ENCODE results near the gene AJAP1. TPM values are rescaled to one million over a fixed set of nuclear protein-coding genes. Genes with fewer than 3 reads are reported as not detected.

AJAP1 gene
- total RNA-seq, 2 experiments from 2014 or later, result not detected

- H3K9me2 ChIP-seq (ENCODE audit: insufficient read depth, low read length), result no peaks in the 10 kb centered on the region
- no peaks in the 10 kb centered on the region for H4K20me1 ChIP-seq (ENCODE audit: insufficient read depth, low read length)
- no peaks in the 10 kb centered on the region for H3K79me2 ChIP-seq (ENCODE audit: insufficient read depth, low read depth, low read length)
- no peak overlapping the region for H3K4me3 ChIP-seq (ENCODE audit: low read depth, low read length, poor library complexity, severe bottlenecking)
- TF ChIP-seq EZH2phosphoT487 (IDR thresholded peaks at IDR 0.05; ENCODE audit: borderline replicate concordance, low read depth, low read length), result no peak
- H3K4me1 ChIP-seq (ENCODE audit: insufficient read depth, low read length, poor library complexity, severe bottlenecking), result peaks cover 2% of the 10 kb centered on the region
- H3K9me3 ChIP-seq (ENCODE audit: low read length), result no peaks in the 10 kb centered on the region
- H3K36me3 ChIP-seq (ENCODE audit: insufficient read depth, low read length), result no peaks in the 10 kb centered on the region
- no TSS peak for BruUV-seq (replicated peaks)
- intact Hi-C loops (cut with micrococcal nuclease; ENCODE audit: unreplicated experiment), result no loop called here
- no peak overlapping the region for H3K27ac ChIP-seq (ENCODE audit: low read depth, low read length, poor library complexity, severe bottlenecking)
- no peak for DNase-seq (ENCODE audit: low spot score)
- CTCF ChIA-PET (ENCODE audit: unreplicated experiment), result no interaction called here
- POLR2A ChIA-PET, result no interaction called here
- no peak overlapping the region for H3K4me2 ChIP-seq (ENCODE audit: low read length)
- no peak overlapping the region for H2AFZ ChIP-seq (ENCODE audit: low read length)
These were observed 29.6 kb upstream of the AJAP1 start for GRCh38 chr1:4624801-4625200.

DNA sequence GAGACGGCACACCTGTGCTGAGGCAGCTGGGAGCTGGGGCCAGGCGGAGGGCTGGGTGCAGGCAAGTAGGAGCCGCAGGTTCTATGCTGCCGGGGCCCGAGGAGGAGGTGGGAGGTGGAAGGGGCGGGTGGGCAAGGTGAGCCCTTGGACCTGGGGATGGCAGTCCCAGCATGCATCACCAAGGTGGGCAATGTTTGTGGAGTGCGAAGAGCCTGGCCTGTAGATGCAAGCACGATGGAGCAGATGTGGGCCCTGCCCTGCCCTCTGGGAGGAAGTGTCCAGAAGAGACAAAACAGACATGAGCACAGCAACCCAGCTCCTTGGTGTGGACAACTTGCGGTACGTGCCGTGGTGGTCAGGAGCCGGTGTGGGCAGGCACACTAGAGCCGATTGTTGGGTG lies 28.3 kb upstream of the AJAP1 start:
- no peak for DNase-seq (ENCODE audit: low spot score)
- Histone ChIP-seq H3K27ac (ENCODE audit: low read depth, low read length, poor library complexity, severe bottlenecking) (no peak overlapping the region), H3K79me2 (ENCODE audit: insufficient read depth, low read depth, low read length) (no peaks in the 10 kb centered on the region), H3K9me3 (ENCODE audit: low read length) (no peaks in the 10 kb centered on the region), H3K4me1 (ENCODE audit: insufficient read depth, low read length, poor library complexity, severe bottlenecking) (peaks cover 12% of the 10 kb centered on the region), H3K9me2 (ENCODE audit: insufficient read depth, low read length) (no peaks in the 10 kb centered on the region), H2AFZ (ENCODE audit: low read length) (no peak overlapping the region), H4K20me1 (ENCODE audit: insufficient read depth, low read length) (no peaks in the 10 kb centered on the region), H3K4me3 (ENCODE audit: low read depth, low read length, poor library complexity, severe bottlenecking) (no peak overlapping the region), H3K4me2 (ENCODE audit: low read length) (no peak overlapping the region), H3K36me3 (ENCODE audit: insufficient read depth, low read length) (no peaks in the 10 kb centered on the region)
- CTCF ChIA-PET (ENCODE audit: unreplicated experiment), result no interaction called here
- no peak for TF ChIP-seq EZH2phosphoT487 (IDR thresholded peaks at IDR 0.05; ENCODE audit: borderline replicate concordance, low read depth, low read length)
- POLR2A ChIA-PET, result no interaction called here
- no TSS peak for BruUV-seq (replicated peaks)
- intact Hi-C loops (cut with micrococcal nuclease; ENCODE audit: unreplicated experiment), result no loop called here

DNA sequence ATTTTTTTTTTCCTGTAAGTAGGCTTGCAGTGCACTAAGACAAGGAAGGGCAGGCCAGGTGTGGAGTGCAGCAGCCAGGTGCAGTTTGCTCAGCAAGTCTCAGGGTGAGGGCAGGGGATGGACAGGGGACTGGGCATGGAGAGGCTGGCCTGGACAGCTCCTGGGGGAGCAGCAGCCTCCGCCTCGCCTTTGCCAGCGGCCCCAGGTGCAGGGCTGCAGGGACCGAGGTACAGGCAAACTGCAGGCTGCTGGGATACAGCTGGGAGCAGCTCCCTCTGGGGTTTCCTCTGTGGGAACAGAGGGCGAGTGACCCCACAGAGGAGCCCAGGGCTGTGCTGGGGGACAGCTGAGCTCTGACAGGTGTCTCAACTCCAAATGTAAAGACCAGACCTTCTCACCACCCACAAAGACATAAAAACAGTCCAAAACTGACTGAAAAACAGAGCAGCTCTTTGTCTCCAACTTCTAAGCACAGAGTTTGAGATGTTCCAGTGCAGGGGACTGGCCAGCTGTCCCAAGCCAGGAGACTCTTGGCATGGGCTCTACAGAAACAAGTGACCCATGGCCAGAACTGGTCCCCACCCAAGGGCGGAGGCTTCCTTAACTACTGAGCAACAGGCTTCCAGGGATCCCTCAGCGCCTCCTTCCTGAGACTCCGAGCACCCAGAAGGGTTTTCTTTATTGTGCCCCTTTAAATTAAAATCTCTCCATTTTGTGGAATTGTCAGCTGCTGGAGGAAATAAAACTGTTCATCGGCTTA lies 27.7 kb upstream of the AJAP1 start:
- intact Hi-C loops (cut with micrococcal nuclease; ENCODE audit: unreplicated experiment), result no loop called here
- H3K4me3 ChIP-seq (ENCODE audit: low read depth, low read length, poor library complexity, severe bottlenecking), result no peak overlapping the region
- no peaks in the 10 kb centered on the region for H4K20me1 ChIP-seq (ENCODE audit: insufficient read depth, low read length)
- no peak for DNase-seq (ENCODE audit: low spot score)
- TF ChIP-seq EZH2phosphoT487 (IDR thresholded peaks at IDR 0.05; ENCODE audit: borderline replicate concordance, low read depth, low read length) (no peak), CTCF (conservative IDR thresholded peaks at IDR 0.05; ENCODE audit: low read length) (no peak)
- CTCF ChIA-PET (ENCODE audit: unreplicated experiment), result no interaction called here
- H3K9me3 ChIP-seq (ENCODE audit: low read length), result no peaks in the 10 kb centered on the region
- BruUV-seq (replicated peaks), result no TSS peak
- H3K27ac ChIP-seq (ENCODE audit: low read depth, low read length, poor library complexity, severe bottlenecking), result no peak overlapping the region
- H3K9me2 ChIP-seq (ENCODE audit: insufficient read depth, low read length), result no peaks in the 10 kb centered on the region
- POLR2A ChIA-PET, result no interaction called here
- H2AFZ ChIP-seq (ENCODE audit: low read length), result no peak overlapping the region
- H3K4me1 ChIP-seq (ENCODE audit: insufficient read depth, low read length, poor library complexity, severe bottlenecking), result peaks cover 12% of the 10 kb centered on the region
- no peaks in the 10 kb centered on the region for H3K79me2 ChIP-seq (ENCODE audit: insufficient read depth, low read depth, low read length)
- H3K36me3 ChIP-seq (ENCODE audit: insufficient read depth, low read length), result no peaks in the 10 kb centered on the region
- no peak overlapping the region for H3K4me2 ChIP-seq (ENCODE audit: low read length)
